Mesothelial cell of epicardium (in vitro differentiated cells): Measurements from ENCODE around the gene SMPD3. TPM values are rescaled to one million over a fixed set of nuclear protein-coding genes. Genes with fewer than 3 reads are reported as not detected.

Source experiments
- DNase-seq, 2 experiments: peaks; one replicate each; pipeline ENCODE4 v3.0.0; 2021; ENCODE audit warnings: low spot score in 2 of 2; ENCODE audit not compliant: unreplicated experiment in 2 of 2
- H3K27ac Mint-ChIP-seq: 2 replicates; pipeline ENCODE4 v1.8.0; 2021; ENCODE audit warnings: mixed read lengths
- H3K27me3 Mint-ChIP-seq: 2 replicates; pipeline ENCODE4 v1.8.0; 2021; ENCODE audit warnings: low read depth, mixed read lengths
- H3K36me3 Mint-ChIP-seq: 2 replicates; pipeline ENCODE4 v1.8.0; 2021; ENCODE audit warnings: mixed read lengths
- H3K4me1 Mint-ChIP-seq: 2 replicates; pipeline ENCODE4 v1.8.0; 2021; ENCODE audit warnings: mixed read lengths
- H3K4me3 Mint-ChIP-seq: 2 replicates; pipeline ENCODE4 v1.8.0; 2021; ENCODE audit warnings: mild to moderate bottlenecking, moderate library complexity, mixed read lengths
- H3K9me3 Mint-ChIP-seq: 2 replicates; pipeline ENCODE4 v1.8.0; 2021; ENCODE audit warnings: mixed read lengths
- CTCF ChIP-seq: fragments of 200-600 bp; sonication (generic); IDR thresholded peaks from one replicate; pipeline ENCODE4 v1.5.0; 2021; ENCODE audit warnings: antibody characterized with exemption; ENCODE audit not compliant: unreplicated experiment
- total RNA-seq: library from RNA; stranded (reverse); gene quantifications from 3 replicates; pipeline ENCODE4 v1.2.1, GENCODE V29; 2021

SMPD3 gene
- total RNA-seq, 1 donor from 2014 or later: 0.20 TPM

GRCh38 chr16:68384288-68385161 lies 63.8 kb downstream of the SMPD3 start:
- Mint-ChIP-seq H3K36me3 (no peaks in the 10 kb centered on the region), H3K4me3 (no peak overlapping the region), H3K9me3 (no peaks in the 10 kb centered on the region), H3K27ac (no peak overlapping the region), H3K4me1 (peaks cover 3% of the 10 kb centered on the region), H3K27me3 (no peaks in the 10 kb centered on the region)
- TF ChIP-seq CTCF: no peak
- no peak for DNase-seq

- H3K4me3 Mint-ChIP-seq: no peak overlapping the region
- no peak for TF ChIP-seq CTCF
- H3K27ac Mint-ChIP-seq: no peak overlapping the region
- H3K9me3 Mint-ChIP-seq: no peaks in the 10 kb centered on the region
- H3K4me1 Mint-ChIP-seq: peaks cover 3% of the 10 kb centered on the region
- DNase-seq: no peak
- H3K36me3 Mint-ChIP-seq: no peaks in the 10 kb centered on the region
- H3K27me3 Mint-ChIP-seq: no peaks in the 10 kb centered on the region
Measured at GRCh38 chr16:68383858-68384257, 64.5 kb downstream of the SMPD3 start.

GRCh38 chr16:68382296-68382718 lies 66.0 kb downstream of the SMPD3 start:
- Mint-ChIP-seq H3K27ac (no peak overlapping the region), H3K4me3 (no peak overlapping the region), H3K36me3 (no peaks in the 10 kb centered on the region), H3K4me1 (peaks cover 9% of the 10 kb centered on the region), H3K27me3 (no peaks in the 10 kb centered on the region), H3K9me3 (no peaks in the 10 kb centered on the region)
- DNase-seq: no peak
- TF ChIP-seq CTCF: peak; percentile 40

- no peak for DNase-seq
- Mint-ChIP-seq H3K4me3 (no peak overlapping the region), H3K9me3 (no peaks in the 10 kb centered on the region), H3K4me1 (peaks cover 9% of the 10 kb centered on the region), H3K36me3 (no peaks in the 10 kb centered on the region), H3K27ac (no peak overlapping the region), H3K27me3 (no peaks in the 10 kb centered on the region)
- no peak for TF ChIP-seq CTCF
Measured at GRCh38 chr16:68381363-68381724, 67.0 kb downstream of the SMPD3 start.

GRCh38 chr16:68380676-68381362 lies 67.5 kb downstream of the SMPD3 start:
- DNase-seq: no peak
- H3K4me3 Mint-ChIP-seq: no peak overlapping the region
- no peaks in the 10 kb centered on the region for H3K36me3 Mint-ChIP-seq
- no peaks in the 10 kb centered on the region for H3K9me3 Mint-ChIP-seq
- H3K27me3 Mint-ChIP-seq: no peaks in the 10 kb centered on the region
- peaks cover 9% of the 10 kb centered on the region for H3K4me1 Mint-ChIP-seq
- no peak overlapping the region for H3K27ac Mint-ChIP-seq
- no peak for TF ChIP-seq CTCF
